NCI-H2107 (cell line): Measurements from ENCODE around the gene DACH1.

Source experiments
- DNase-seq: peaks from one replicate; lab custom pipeline; 2025; lab: John Stamatoyannopoulos, UW

Gene DACH1

GRCh38 chr13:71624653-71625600 lies 242.1 kb downstream of the DACH1 start:
- no peak for DNase-seq

GRCh38 chr13:71621174-71622124 lies 245.6 kb downstream of the DACH1 start:
- DNase-seq: peak; percentile 27

GRCh38 chr13:71619096-71619495 lies 247.9 kb downstream of the DACH1 start:
- no peak for DNase-seq

- DNase-seq: no peak
These were observed 248.8 kb downstream of the DACH1 start for GRCh38 chr13:71618159-71618558.

- no peak for DNase-seq
These were observed 249.7 kb downstream of the DACH1 start for GRCh38 chr13:71617265-71617664.

GRCh38 chr13:71613066-71613745 lies 253.8 kb downstream of the DACH1 start:
- no peak for DNase-seq

- no peak for DNase-seq
These were observed 255.7 kb downstream of the DACH1 start for GRCh38 chr13:71611292-71611691.

GRCh38 chr13:71610876-71611275 lies 256.1 kb downstream of the DACH1 start:
- peak; percentile 44 for DNase-seq

- no peak for DNase-seq
These were observed 257.7 kb downstream of the DACH1 start for GRCh38 chr13:71609271-71609670.

- DNase-seq: no peak
These were observed 259.4 kb downstream of the DACH1 start for GRCh38 chr13:71607575-71607974.

- DNase-seq: no peak
These were observed 260.2 kb downstream of the DACH1 start for GRCh38 chr13:71606818-71607217.

GRCh38 chr13:71605744-71606143 lies 261.3 kb downstream of the DACH1 start:
- DNase-seq: no peak

GRCh38 chr13:71603255-71603654 lies 263.7 kb downstream of the DACH1 start:
- DNase-seq: no peak

GRCh38 chr13:71602344-71602743 lies 264.7 kb downstream of the DACH1 start:
- DNase-seq: no peak

- no peak for DNase-seq
These were observed 269.9 kb downstream of the DACH1 start for GRCh38 chr13:71597150-71597549.

- DNase-seq: no peak
These were observed 270.9 kb downstream of the DACH1 start for GRCh38 chr13:71596116-71596515.

- no peak for DNase-seq
These were observed 273.4 kb downstream of the DACH1 start for GRCh38 chr13:71593566-71593965.

- DNase-seq: no peak
These were observed 275.6 kb downstream of the DACH1 start for GRCh38 chr13:71591374-71591773.

GRCh38 chr13:71590654-71591148 lies 276.3 kb downstream of the DACH1 start:
- DNase-seq: no peak

GRCh38 chr13:71589032-71589431 lies 278.0 kb downstream of the DACH1 start:
- no peak for DNase-seq

- DNase-seq: no peak
These were observed 279.2 kb downstream of the DACH1 start for GRCh38 chr13:71587817-71588216.

GRCh38 chr13:71587193-71587592 lies 279.8 kb downstream of the DACH1 start:
- DNase-seq: no peak
